ENCODE results near the gene MOGAT2. TPM values are rescaled to one million over a fixed set of nuclear protein-coding genes. Genes with fewer than 3 reads are reported as not detected.

MOGAT2 gene
- total and polyA plus RNA-seq, 2 experiments from 2014 or later: 2.9 to 3.2 TPM

- H3K4me1 ChIP-seq (ENCODE audit: insufficient read depth): no peaks in the 10 kb centered on the region
- 89% methylated on average over 1 of the region's 1 CpG for WGBS (ENCODE audit: low lambda C conversion rate, missing lambda C conversion rate)
- peaks cover 11% of the 10 kb centered on the region for H3K27me3 ChIP-seq
- no peaks in the 10 kb centered on the region for H3K79me2 ChIP-seq
- no peaks in the 10 kb centered on the region for H3K36me3 ChIP-seq (replicated peaks; ENCODE audit: insufficient read depth, low read depth)
- no peak overlapping the region for H2AFZ ChIP-seq
- no peaks in the 10 kb centered on the region for H3K9me3 ChIP-seq (ENCODE audit: low read depth)
- H3K4me3 ChIP-seq: no peak overlapping the region
- no peak overlapping the region for H3K4me2 ChIP-seq
- no peaks in the 10 kb centered on the region for H4K20me1 ChIP-seq (ENCODE audit: insufficient read depth, poor library complexity, severe bottlenecking)
- no peaks in the 10 kb centered on the region for H3K9me2 ChIP-seq (replicated peaks; ENCODE audit: insufficient read depth)
- DNase-seq (ENCODE audit: low spot score): no peak
- no peak overlapping the region for H3K27ac ChIP-seq
- TF ChIP-seq EZH2phosphoT487 (IDR thresholded peaks at IDR 0.05; ENCODE audit: low read depth, severe bottlenecking, unreplicated experiment): no peak
- TF ChIP-seq CTCF (IDR thresholded peaks at IDR 0.05; ENCODE audit: poor library complexity): no peak
- TF ChIP-seq EZH2 (IDR thresholded peaks at IDR 0.05; ENCODE audit: borderline replicate concordance): no peak
Measured at GRCh38 chr11:75677275-75677674, 40.4 kb upstream of the MOGAT2 start.

GRCh38 chr11:75677909-75678308, 39.7 kb upstream of the MOGAT2 start:
- Histone ChIP-seq H3K27ac (no peak overlapping the region), H3K27me3 (peaks cover 8% of the 10 kb centered on the region), H3K4me3 (no peak overlapping the region), H3K36me3 (replicated peaks; ENCODE audit: insufficient read depth, low read depth) (no peaks in the 10 kb centered on the region), H3K79me2 (no peaks in the 10 kb centered on the region), H4K20me1 (ENCODE audit: insufficient read depth, poor library complexity, severe bottlenecking) (no peaks in the 10 kb centered on the region), H3K9me3 (ENCODE audit: low read depth) (no peaks in the 10 kb centered on the region), H3K4me1 (ENCODE audit: insufficient read depth) (no peaks in the 10 kb centered on the region), H3K9me2 (replicated peaks; ENCODE audit: insufficient read depth) (no peaks in the 10 kb centered on the region), H3K4me2 (no peak overlapping the region), H2AFZ (no peak overlapping the region)
- no peak for DNase-seq (ENCODE audit: low spot score)
- 92% methylated on average over 12 of the region's 12 CpGs for WGBS (ENCODE audit: low lambda C conversion rate, missing lambda C conversion rate)
- no peak for TF ChIP-seq EZH2 (IDR thresholded peaks at IDR 0.05; ENCODE audit: borderline replicate concordance)
- TF ChIP-seq EZH2phosphoT487 (IDR thresholded peaks at IDR 0.05; ENCODE audit: low read depth, severe bottlenecking, unreplicated experiment): no peak
- no peak for TF ChIP-seq CTCF (IDR thresholded peaks at IDR 0.05; ENCODE audit: poor library complexity)

GRCh38 chr11:75678620-75679259, 38.9 kb upstream of the MOGAT2 start:
- Histone ChIP-seq H3K36me3 (replicated peaks; ENCODE audit: insufficient read depth, low read depth) (no peaks in the 10 kb centered on the region), H4K20me1 (ENCODE audit: insufficient read depth, poor library complexity, severe bottlenecking) (no peaks in the 10 kb centered on the region), H3K27ac (no peak overlapping the region), H3K9me2 (replicated peaks; ENCODE audit: insufficient read depth) (no peaks in the 10 kb centered on the region), H3K4me2 (no peak overlapping the region), H3K27me3 (peaks cover 9% of the 10 kb centered on the region), H3K4me3 (no peak overlapping the region), H2AFZ (no peak overlapping the region), H3K79me2 (no peaks in the 10 kb centered on the region), H3K9me3 (ENCODE audit: low read depth) (no peaks in the 10 kb centered on the region), H3K4me1 (ENCODE audit: insufficient read depth) (no peaks in the 10 kb centered on the region)
- WGBS (ENCODE audit: low lambda C conversion rate, missing lambda C conversion rate): 79% methylated on average over 16 of the region's 17 CpGs
- TF ChIP-seq EZH2 (IDR thresholded peaks at IDR 0.05; ENCODE audit: borderline replicate concordance) (no peak), CTCF (IDR thresholded peaks at IDR 0.05; ENCODE audit: poor library complexity) (no peak), EZH2phosphoT487 (IDR thresholded peaks at IDR 0.05; ENCODE audit: low read depth, severe bottlenecking, unreplicated experiment) (no peak)
- no peak for DNase-seq (ENCODE audit: low spot score)

Measured in hepatocyte (in vitro differentiated cells).